Fibroblast of gingiva (primary cell): ENCODE data around the gene HOXD12.

Experiments used
- DNase-seq: peaks from one replicate; pipeline ENCODE4 v3.0.0-alpha.2; 2011; ENCODE audit warnings: low read depth

The HOXD12 gene

DNA sequence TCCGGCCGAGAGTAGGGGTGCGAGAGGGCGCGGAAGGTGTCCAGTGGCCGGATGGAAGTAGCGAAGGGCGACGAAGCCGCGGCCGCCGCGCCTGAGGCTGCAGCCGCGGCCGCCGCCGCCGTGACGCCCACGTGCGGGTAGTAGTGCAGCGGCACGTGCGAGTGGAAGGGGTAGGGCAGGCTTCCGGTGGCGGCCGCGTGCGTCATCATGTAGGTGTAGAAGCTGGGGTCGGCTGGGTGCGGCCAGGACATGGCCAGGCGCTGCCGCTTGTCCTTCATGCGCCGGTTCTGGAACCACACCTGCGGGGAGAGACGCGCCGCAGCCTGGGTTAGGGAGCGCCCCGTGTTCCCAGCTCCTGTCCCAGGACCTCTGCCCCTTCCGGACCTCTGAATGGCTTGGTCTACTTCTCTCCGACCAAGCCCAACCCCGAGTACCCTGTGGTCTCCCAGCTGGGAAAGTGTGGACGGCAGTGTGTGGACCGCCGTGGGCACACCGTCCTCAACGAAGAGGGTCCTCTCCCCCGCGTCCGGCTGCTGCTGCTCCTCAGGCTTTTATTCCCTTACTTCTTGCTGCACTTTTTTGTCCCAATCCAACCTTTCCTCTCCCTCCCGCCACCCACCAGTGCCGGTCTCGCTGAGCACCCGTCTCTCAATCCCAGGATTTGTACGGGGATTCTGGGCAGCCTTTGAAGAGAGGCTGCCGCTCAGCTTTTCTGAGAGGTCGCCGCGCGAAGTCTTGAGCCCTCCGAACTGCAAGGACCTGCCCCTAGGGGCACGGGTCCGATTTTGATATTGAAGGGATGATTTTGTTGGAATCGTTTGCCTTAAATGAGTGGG is 18.8 kb upstream of the HOXD12 start:
- DNase-seq, result no peak

DNA sequence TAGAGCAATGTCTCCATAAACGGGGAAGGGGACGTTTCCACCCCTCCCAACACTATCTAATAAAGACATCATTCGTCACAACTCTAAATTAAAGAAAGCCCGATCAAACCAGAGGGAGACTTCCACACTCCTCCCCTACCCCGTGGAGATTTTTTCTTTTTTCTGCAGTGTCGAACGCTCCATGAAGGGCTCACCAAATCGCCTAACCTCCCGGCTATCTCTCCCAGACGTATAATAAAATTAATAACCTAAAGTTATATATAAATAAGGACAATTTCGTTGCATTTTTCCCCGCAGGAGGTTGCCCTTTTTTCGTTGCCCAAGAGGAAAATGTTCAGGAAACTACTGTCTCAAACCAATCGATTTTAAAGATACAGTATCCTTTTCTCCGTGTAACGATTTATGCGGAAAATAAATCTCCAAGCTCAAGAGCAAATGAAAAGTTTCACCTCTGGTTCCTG is 18.2 kb upstream of the HOXD12 start:
- DNase-seq, result no peak

- no peak for DNase-seq
Observed at GRCh38 chr2:176081837-176082524, 17.6 kb upstream of the HOXD12 start.

- no peak for DNase-seq
Observed at GRCh38 chr2:176082525-176082823, 17.1 kb upstream of the HOXD12 start.

GRCh38 chr2:176082824-176083751 is 16.5 kb upstream of the HOXD12 start:
- DNase-seq, result no peak

GRCh38 chr2:176083796-176084261 is 15.8 kb upstream of the HOXD12 start, which contains the start of gene EVX2:
Gene EVX2 (minus strand): TSS chr2:176083962. CDS start chr2:176083776, 186 bp downstream.
- DNase-seq, result no peak

DNA sequence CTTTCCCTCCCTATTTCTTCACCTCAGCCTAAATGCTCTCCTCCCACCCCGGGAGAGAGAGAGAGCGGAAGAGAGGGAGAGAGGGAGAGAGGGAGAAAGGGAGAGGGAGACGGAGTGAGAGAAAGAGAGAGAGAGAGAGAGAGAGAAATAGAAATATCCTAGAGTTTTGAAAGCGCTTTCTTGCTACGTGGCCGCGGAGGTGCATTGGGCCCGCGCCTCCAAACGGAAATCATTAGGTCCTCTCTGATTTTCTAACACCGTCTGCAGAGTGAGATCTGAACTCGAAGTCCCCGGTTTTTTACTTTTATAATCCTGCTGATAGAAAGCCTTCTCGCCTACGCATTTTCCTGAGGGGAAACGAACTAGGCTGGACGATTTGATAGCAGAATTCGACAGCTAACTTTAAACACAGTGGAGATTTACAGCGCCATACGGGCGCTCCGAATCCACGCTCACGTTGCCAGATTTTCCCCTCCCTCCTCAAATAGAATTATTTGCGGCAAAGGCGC is 14.9 kb upstream of the HOXD12 start:
- DNase-seq, result no peak

- no peak for DNase-seq
Observed at GRCh38 chr2:176085120-176085788, 14.3 kb upstream of the HOXD12 start.

DNA sequence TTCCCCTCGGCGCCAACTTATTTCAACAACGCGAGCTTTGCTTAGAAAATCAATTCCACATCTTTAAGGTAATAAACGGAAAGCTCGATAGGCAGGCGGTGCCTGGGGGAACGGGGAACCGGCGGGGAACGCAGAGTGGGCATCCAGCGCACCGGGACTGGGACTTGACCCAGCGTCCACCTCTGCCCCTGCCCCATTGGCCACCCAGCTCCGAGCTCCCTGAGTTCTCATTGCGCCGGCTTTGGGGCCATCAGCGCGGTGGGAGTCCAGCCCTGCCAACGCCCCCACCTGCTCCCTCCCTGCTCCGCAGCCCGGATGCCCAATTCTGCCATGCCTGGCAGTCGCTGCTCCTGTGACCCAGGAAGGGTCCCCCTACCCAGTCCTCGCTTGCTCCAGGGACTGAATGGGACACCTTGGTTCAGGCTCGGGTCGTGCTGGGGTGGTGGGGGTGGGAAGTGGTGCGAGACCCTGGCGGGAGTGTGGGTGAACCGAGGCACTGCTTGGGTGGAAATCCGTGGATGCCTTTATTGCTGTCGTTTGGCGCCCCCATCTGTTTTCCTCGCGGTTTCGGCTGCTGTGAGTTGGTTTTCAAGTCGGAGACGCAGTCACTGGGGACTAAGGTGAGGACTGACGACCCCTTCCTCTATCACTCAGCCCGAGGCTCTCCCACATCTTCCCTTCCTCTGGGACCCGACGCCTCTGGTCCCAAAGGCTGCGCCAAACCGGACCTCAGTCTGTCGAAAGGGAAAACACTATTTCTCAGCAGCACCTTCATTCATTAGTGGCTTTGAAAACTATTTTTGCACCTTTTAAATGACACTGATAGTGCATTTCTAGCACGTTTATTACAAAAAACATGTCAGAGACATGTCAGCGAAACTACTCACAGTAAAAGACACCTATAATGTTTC is 13.5 kb upstream of the HOXD12 start:
- DNase-seq, result peak; percentile 16

DNA sequence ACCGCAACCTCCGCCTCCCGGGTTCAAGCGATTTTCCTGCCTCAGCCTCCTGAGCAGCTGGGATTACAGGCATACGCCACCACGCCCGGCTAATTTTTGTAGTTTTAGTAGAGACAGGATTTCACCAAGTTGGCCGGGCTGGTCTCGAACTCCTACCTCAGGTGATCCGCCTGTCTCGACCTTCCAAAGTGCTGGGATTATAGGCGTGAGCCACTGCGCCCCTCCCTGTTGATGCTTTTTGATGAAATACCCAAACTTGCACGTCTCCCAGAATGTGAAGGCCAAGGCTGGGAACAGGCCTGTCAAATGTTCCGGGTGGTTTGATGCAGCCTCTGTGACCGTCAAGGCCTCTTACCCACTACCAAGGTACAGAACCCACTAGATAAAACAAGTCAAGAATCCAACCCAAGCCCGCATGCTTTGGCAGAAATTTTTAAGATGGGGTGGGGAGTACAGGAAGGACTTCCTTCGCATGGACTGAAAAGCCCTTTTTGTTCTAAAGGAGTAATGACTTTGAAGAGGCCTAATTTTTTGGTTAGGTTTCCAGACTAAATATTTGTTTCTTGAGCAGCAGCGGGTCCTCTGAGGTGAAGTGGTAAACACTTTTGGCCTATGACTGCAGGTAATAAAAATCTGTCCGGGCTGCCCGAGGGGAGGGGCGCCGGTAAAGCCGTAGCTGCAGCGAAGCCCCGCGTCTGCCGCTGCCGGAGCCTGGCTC is 12.1 kb upstream of the HOXD12 start:
- DNase-seq, result no peak

GRCh38 chr2:176088048-176088936 is 11.3 kb upstream of the HOXD12 start:
- peak; percentile 24 for DNase-seq

DNA sequence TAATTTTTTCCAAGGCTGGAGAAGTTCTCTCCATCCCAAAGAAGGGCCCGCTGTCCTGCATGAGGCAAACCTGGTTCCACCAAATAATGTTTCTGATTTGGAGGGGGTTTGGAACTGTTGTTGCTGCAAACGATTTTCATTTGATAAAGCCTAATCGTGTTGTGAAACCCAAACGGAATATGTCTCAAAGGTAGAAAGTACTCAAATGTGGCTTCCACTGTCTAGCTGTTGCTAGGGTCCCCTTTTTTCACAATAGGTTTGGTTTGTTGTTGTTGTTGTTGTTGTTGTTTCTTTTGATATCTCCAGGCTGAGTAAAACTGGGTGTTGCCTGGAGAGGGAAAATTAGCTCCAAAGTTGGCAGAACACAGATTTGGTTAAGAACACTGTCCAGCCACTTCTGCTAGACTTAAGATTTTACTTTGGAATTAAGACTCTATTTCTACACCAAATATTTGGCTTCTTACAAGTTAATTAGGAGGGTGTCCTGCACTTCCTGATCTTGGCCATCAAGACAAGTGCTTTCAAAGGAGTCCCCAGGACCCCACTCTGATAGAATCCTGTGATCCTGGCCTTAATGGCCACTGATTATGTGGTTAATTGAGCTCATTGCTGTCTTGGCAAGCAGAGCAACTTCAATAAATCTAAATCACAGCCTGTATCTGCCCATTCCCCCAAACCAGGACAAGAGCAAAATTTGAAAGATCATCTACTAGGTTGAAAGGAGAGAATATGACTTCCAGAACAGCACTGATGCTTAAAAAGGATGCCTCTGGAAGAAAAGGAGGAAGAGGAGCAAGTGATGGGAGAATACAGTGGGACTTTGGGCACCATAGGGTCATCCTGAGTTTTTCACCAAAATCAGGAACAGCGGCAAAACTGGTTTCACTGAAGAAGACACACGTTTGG is 10.4 kb upstream of the HOXD12 start:
- no peak for DNase-seq

GRCh38 chr2:176089843-176090395 is 9.7 kb upstream of the HOXD12 start:
- DNase-seq, result no peak

GRCh38 chr2:176090862-176091261 is 8.7 kb upstream of the HOXD12 start:
- DNase-seq, result no peak

GRCh38 chr2:176091329-176092258 is 8.0 kb upstream of the HOXD12 start:
- DNase-seq, result no peak
